Memory B cell (primary cell): Measurements from ENCODE around the gene SLC13A4.

Experiments
- ATAC-seq: fragments of 150-1000 bp; cut with Tn5 transposase; 2 replicates; pipeline ENCODE4 v1.10.0; 2021; ENCODE audit warnings: low read depth, mild to moderate bottlenecking, moderate library complexity
- DNase-seq, 2 donors: peaks; one replicate each; pipeline ENCODE4 v3.0.0; 2022; ENCODE audit warnings: low spot score in 2 of 2
- H3K27ac Mint-ChIP-seq: one replicate; pipeline ENCODE4 v1.8.0; 2022; ENCODE audit warnings: mild to moderate bottlenecking, moderate library complexity, mixed read lengths
- H3K27me3 Mint-ChIP-seq: one replicate; pipeline ENCODE4 v1.8.0; 2022; ENCODE audit warnings: mixed read lengths
- H3K36me3 Mint-ChIP-seq: one replicate; pipeline ENCODE4 v1.8.0; 2022; ENCODE audit warnings: mild to moderate bottlenecking, mixed read lengths
- H3K4me1 Mint-ChIP-seq: one replicate; pipeline ENCODE4 v1.8.0; 2022; ENCODE audit warnings: mixed read lengths
- H3K4me3 Mint-ChIP-seq: one replicate; pipeline ENCODE4 v1.8.0; 2022; ENCODE audit warnings: mild to moderate bottlenecking, moderate library complexity, mixed read lengths
- H3K9me3 Mint-ChIP-seq: one replicate; pipeline ENCODE4 v1.8.0; 2022; ENCODE audit warnings: mixed read lengths

Gene SLC13A4

DNA sequence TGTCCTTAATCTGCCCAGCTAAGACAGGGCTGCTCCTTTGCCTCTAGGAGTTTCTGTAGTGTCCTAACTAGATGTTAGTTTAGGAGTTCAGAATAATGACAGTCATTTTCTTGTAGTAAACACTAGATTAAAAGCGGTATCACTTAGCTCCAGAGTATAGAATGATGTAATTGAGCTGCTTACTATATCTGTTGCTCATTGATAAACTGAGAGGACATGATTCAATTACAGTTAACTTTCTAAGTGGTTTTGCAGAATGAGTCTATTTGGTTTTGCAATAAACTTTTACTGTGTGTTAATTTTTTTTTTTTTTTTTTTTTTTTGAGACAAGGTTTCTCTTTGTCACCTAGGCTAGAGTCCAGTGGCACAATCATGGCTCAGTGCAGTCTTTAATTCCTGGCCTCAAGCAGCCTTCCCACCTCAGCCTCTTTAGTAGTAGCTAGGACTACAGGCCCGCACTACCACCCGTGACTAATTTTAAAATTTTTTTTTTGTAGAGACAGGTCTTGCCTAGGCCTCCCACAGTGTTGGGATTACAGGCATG, 63.9 kb downstream of the SLC13A4 start:
- no peaks in the 10 kb centered on the region for H3K27me3 Mint-ChIP-seq
- DNase-seq (no peak), ATAC-seq (no peak)
- peaks cover 6% of the 10 kb centered on the region for H3K36me3 Mint-ChIP-seq
- peaks cover 36% of the 10 kb centered on the region for H3K4me1 Mint-ChIP-seq
- H3K4me3 Mint-ChIP-seq = peak overlapping the region; percentile 67
- peak overlapping the region; percentile 70 for H3K27ac Mint-ChIP-seq
- H3K9me3 Mint-ChIP-seq = no peaks in the 10 kb centered on the region

DNA sequence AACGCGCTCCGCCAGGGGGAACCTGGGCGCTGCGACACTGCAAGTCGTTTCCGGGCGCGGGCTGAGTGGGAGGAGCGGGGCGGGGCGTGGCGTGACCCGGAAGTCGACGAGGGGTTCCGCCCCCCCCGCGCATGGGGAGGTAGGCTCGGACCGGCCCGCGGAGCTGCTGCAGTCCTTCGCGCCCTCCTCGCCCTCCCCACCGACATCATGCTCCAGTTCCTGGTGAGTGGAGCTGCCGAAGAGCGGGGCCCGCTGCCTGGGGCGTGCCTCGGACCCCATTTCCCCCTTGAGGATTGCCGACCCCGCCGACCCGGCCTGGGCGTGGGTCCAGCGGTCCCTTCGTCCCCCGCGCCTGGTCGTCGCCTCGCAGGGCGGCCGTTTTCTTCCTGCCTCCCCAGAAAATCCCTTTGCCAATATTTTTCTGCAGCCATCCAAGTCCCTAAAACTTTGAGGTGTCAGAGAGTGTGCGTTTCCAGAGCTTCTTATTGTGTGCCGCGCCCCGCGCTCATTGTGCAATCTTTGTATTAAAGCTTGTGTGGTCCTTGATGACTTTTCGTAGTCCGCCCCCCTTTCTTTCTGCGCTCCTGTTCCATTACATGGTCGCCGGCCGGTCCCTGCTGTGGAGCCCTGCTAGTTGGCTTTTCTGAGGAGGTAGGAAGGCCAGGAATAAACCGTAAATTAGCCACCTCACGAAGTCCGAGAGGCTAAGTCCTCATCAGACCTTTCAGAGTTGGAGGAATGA, 65.4 kb downstream of the SLC13A4 start, which contains the start of gene STMP1:
STMP1 (plus strand) TSS at position 142 of the 742 bp plus-strand sequence.
- ATAC-seq = peak; percentile 96
- H3K36me3 Mint-ChIP-seq = peaks cover 2% of the 10 kb centered on the region
- H3K27ac Mint-ChIP-seq = peak within 1 kb of the TSS; percentile 95
- peaks cover 32% of the 10 kb centered on the region for H3K4me1 Mint-ChIP-seq
- peak within 1 kb of the TSS; percentile 100 for H3K4me3 Mint-ChIP-seq
- H3K9me3 Mint-ChIP-seq = no peaks in the 10 kb centered on the region
- peak; percentile 97 for DNase-seq
- no peaks in the 10 kb centered on the region for H3K27me3 Mint-ChIP-seq

DNA sequence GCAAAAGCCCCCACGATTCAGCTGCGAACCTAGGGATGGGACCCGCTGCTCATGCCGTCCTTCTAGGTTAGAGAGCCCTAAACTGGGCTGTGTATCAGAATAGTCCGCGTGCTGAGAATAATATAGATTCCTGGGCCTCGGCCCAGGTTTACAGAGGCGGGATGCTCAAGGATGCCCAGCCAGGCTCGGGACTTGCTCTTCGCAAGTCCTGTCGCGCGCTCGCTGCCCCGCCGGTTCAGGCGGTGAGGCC, 65.9 kb downstream of the SLC13A4 start:
- peak overlapping the region; percentile 95 for H3K27ac Mint-ChIP-seq
- no peak for ATAC-seq

DNA sequence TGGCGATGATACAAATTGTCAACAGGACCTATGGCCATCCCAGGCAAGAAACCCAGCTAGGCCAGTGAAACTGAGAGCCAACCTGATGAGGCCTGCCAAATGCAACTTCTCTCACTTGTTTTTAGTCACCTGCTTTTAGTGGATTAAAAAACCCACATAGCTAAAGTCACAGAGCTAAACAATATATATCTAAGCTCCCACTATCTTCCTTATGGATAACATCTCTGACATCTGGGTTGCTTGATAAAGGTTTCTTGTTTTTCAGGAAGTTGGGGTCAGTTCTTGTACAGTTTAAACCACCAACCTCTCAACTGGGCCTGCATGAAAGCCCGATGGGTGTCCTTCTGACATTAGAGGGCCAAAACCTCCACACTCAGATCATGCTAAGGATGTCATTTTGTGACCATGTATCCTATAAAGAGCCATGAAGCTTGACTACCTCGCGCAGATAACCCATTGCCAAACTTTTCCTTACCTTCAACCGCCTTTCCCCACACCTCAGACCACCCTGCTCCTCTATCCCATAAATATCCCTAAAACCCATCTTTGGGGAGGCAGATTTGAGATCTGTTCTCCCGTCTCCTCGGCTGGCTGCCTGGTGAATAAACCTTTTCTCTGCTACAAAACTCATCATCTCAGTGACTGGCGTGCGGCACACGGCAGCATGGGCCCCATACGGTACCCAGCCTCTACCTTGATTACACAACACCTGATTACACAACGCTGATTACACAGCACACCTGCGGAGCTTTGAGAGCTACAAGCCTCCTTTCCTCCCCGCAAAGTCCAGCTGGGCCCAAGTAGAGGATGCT, 66.5 kb downstream of the SLC13A4 start:
- no peak for ATAC-seq
- Mint-ChIP-seq H3K4me3 (peak overlapping the region; percentile 100), H3K27me3 (no peaks in the 10 kb centered on the region), H3K9me3 (no peaks in the 10 kb centered on the region), H3K4me1 (peaks cover 27% of the 10 kb centered on the region), H3K27ac (peak overlapping the region; percentile 95), H3K36me3 (no peaks in the 10 kb centered on the region)
- no peak for DNase-seq

More for the DNA sequence above, 65.9 kb downstream of the SLC13A4 start:
- H3K9me3 Mint-ChIP-seq = no peaks in the 10 kb centered on the region
- peaks cover 2% of the 10 kb centered on the region for H3K36me3 Mint-ChIP-seq
- no peak for DNase-seq
- H3K4me3 Mint-ChIP-seq = peak overlapping the region; percentile 100
- H3K27me3 Mint-ChIP-seq = no peaks in the 10 kb centered on the region
- H3K4me1 Mint-ChIP-seq = peaks cover 32% of the 10 kb centered on the region

DNA sequence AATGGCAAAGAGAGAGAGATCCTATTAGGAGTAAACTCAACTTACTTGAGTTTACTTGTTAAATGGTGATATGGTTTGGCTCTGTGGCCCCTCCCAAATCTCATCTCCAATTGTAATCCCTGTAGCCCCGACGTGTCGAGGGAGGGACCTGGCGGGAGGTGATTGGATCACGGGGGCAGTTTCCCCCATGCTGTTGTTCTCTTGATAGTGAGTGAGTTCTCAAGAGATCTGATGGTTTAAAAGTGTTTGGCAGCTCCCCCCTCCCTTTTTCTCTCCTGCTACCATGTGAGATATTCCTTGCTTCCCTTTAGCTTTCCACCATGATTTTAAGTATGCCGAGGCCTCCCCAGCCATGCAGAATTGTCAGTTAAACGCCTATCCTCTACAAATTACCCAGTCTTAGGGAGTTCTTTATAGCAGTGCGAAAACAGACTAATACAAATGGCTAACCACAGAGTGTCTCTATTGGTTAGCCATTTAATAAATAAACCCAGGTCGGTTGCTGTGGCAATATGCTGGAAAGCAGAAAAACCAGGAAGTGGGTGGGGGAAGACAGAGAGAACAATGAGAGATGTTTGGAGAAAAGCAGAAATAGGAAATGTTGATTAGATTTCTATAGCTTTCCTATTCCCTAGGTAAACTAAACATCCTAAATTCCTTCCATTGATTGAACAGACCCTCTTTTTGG, 68.7 kb downstream of the SLC13A4 start:
- H3K4me3 Mint-ChIP-seq = no peak overlapping the region
- H3K36me3 Mint-ChIP-seq = no peaks in the 10 kb centered on the region
- no peaks in the 10 kb centered on the region for H3K27me3 Mint-ChIP-seq
- DNase-seq (no peak), ATAC-seq (no peak)
- no peak overlapping the region for H3K27ac Mint-ChIP-seq
- no peaks in the 10 kb centered on the region for H3K9me3 Mint-ChIP-seq
- H3K4me1 Mint-ChIP-seq = peaks cover 15% of the 10 kb centered on the region

DNA sequence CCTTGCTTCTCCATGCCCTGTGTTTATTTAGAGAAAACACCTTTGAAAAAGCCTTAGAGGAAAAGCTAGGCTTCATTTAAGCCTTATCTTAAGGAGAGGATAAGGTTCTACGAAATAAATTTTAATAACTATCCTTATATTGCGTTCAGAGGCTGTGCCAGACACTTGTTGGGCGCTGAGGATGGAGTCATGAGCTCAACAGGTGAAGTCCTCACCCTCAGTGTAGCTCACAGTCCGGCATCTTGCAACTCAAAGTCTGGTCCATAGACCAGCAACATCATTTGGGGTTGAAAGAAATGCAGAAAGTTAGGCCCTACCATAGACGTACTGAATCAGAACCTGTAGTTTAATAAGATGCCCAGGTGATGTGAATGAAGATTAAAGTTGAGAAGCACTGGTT, 69.4 kb downstream of the SLC13A4 start:
- H3K9me3 Mint-ChIP-seq = no peaks in the 10 kb centered on the region
- H3K4me1 Mint-ChIP-seq = peaks cover 11% of the 10 kb centered on the region
- no peak overlapping the region for H3K27ac Mint-ChIP-seq
- ATAC-seq = no peak
- H3K4me3 Mint-ChIP-seq = no peak overlapping the region
- H3K36me3 Mint-ChIP-seq = no peaks in the 10 kb centered on the region
- DNase-seq = no peak
- H3K27me3 Mint-ChIP-seq = no peaks in the 10 kb centered on the region

DNA sequence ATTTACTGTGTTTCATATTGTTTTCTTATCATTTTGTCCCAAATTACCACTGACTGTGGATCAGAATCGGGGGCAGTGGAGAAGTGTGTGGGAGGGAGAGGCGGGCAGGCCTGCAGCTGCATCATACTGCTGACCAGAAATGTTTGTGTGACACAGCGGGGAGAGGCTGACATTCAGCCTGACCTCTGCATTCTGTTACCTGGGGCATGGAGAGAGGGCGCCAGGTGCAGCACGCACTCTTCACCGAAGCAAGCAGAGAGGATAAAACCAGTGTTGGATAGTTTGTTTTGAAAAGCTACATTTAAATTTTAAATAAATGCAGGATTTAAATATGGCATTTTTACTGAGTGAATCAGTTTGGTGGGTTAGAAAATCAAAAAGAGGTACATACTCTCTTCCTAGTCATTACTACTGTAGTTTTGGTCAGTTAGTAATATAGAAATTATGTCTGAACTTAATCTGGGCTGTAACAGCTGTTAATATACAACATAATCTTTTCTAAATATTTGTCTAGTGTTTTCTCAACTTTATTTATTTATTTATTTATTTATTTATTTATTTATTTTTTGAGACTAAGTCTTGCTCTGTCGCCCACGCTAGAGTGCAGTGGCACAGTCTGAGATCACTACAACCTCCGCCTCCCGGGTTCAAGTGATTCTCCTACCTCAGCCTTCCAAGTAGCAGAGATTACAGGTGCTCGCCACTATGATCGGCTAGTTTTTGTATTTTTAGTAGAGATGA, 74.5 kb downstream of the SLC13A4 start:
- Mint-ChIP-seq H3K36me3 (no peaks in the 10 kb centered on the region), H3K27ac (no peak overlapping the region), H3K9me3 (no peaks in the 10 kb centered on the region), H3K4me3 (no peak overlapping the region), H3K27me3 (no peaks in the 10 kb centered on the region), H3K4me1 (no peaks in the 10 kb centered on the region)
- ATAC-seq (no peak), DNase-seq (no peak)

DNA sequence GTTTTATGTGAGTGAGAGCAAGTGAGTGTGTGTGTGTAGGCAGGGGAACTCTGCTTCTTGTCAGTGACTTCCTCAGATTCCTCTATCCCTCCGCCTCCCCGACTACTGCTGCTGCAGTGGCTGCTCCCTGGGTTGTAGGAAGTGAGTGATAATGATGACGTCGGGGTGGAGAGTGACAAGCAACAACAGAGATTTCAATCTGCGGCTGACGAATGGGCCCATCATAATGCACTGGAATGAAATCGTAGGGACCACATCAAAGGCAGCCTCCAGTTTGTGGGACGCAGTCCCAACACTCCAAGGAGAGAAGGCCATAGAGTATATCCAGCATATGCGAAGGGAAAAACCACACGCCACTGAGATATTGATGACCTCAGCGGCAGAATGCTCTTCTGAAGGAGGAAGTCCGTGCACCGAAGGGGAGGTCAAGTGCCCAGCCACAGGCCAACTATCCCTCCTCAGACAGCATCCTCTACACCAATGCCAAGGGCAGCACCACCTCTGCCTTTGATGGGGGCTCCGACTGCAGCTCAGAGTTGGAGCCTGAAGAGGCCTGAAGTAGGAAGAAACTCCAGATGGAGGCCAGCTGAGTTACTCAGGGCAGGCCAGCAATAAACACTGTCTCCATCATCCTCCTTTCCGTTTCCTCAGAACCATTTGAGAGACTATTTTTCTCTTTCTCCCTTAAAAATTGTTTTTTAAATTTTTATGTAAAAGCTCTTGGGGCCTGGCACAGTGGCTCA, 77.0 kb downstream of the SLC13A4 start:
- Mint-ChIP-seq H3K4me1 (no peaks in the 10 kb centered on the region), H3K27ac (no peak overlapping the region), H3K4me3 (no peak overlapping the region), H3K36me3 (peaks cover 4% of the 10 kb centered on the region), H3K27me3 (no peaks in the 10 kb centered on the region), H3K9me3 (no peaks in the 10 kb centered on the region)
- DNase-seq = no peak
- no peak for ATAC-seq

DNA sequence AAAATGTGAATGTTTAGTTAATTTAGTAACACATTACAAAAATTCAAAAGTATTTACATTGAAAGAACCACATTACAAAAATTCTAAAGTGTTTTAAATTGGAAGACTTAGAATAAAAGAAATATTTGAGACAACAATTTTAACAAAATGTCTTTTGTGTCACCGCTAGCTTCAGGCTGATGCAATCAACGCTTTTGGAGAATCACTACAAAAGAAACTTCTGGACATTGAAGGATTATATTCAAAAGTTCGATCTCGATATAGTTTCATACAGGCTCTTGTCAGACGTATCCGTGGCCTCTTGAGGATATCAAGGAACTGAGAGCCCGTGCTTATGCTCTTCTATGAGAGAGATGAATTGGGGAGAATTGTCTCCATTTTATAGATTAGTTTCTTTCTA, 79.8 kb downstream of the SLC13A4 start:
- no peaks in the 10 kb centered on the region for H3K9me3 Mint-ChIP-seq

DNA sequence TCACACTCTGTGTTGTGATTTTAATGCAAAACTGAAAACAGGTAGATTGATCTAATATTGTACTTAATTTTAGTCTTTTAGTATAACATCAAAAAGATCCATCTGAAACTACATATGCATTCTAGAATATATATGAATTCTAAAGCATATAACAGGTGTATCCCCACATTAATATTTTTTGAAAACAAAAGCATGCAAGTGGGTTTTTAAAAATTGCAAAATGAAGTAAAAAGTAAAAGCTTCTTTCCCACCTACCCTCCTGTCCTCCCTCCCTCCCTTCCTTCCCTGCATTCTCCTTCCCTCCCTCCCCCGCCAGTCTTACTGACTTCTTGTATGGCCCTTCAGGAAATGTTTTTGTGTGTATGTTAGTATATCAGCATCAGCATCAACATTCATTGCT, 80.2 kb downstream of the SLC13A4 start:
- H3K9me3 Mint-ChIP-seq = no peaks in the 10 kb centered on the region
- H3K4me1 Mint-ChIP-seq = no peaks in the 10 kb centered on the region
- DNase-seq (no peak), ATAC-seq (no peak)
- peaks cover 11% of the 10 kb centered on the region for H3K36me3 Mint-ChIP-seq
- no peak overlapping the region for H3K27ac Mint-ChIP-seq
- no peaks in the 10 kb centered on the region for H3K27me3 Mint-ChIP-seq
- H3K4me3 Mint-ChIP-seq = no peak overlapping the region

More for the DNA sequence above, 79.8 kb downstream of the SLC13A4 start:
- DNase-seq (no peak), ATAC-seq (no peak)
- Mint-ChIP-seq H3K27me3 (no peaks in the 10 kb centered on the region), H3K4me3 (no peak overlapping the region), H3K4me1 (no peaks in the 10 kb centered on the region), H3K27ac (no peak overlapping the region), H3K36me3 (peaks cover 11% of the 10 kb centered on the region)

DNA sequence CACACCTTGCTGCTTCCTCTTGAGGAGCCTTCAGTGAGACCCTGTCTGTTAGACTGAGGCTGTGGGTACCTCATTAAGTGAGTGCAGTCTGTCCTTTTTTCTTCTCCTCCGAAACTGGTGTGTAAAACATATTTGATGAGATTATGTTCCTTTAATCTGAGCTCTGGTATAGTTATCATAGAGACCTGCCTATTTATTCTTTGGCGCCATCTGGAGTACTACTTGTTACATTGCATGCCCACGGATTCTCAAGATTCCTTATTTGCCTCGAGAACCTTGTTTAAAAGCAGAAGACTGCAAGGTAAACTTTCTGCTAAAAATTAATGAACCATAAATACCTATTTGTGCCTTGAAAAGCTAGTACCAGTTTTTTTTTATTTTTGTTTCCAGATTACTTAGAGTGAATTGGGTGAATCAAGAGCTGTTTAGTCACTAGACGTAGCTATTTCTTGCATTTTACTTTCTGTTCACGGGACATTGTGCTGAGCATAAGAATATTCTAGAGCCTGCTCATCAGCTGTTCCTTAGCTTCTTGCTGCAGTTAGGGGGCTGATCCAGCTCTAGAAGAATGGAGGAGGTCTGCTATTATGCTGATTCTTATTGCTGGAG, 82.6 kb downstream of the SLC13A4 start:
- ATAC-seq (peak; percentile 65), DNase-seq (peak in 1 of 2 donors; percentile 39)
- H3K27me3 Mint-ChIP-seq = no peaks in the 10 kb centered on the region
- H3K27ac Mint-ChIP-seq = no peak overlapping the region
- H3K36me3 Mint-ChIP-seq = peaks cover 18% of the 10 kb centered on the region
- no peaks in the 10 kb centered on the region for H3K4me1 Mint-ChIP-seq
- no peak overlapping the region for H3K4me3 Mint-ChIP-seq
- H3K9me3 Mint-ChIP-seq = no peaks in the 10 kb centered on the region

DNA sequence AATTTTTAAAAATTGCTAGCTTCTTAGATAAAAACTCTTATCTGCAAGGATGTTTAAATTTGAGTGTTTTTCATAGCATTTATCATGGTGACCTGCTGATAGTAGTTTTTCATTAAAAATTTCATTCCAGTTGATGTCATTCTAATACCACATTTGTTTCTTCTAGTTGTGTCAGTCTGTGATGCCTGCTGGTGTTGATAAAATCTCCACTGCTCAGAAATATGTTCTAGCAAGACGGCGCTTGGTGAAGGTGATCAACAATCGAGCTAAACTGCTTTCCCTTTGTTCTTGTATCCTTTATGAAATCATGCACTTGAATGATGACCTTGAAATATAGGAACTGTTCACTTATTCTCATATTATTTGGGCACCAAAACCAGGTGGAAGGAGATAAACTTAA, 83.3 kb downstream of the SLC13A4 start:
- Mint-ChIP-seq H3K27ac (no peak overlapping the region), H3K9me3 (no peaks in the 10 kb centered on the region), H3K27me3 (no peaks in the 10 kb centered on the region), H3K36me3 (peaks cover 23% of the 10 kb centered on the region), H3K4me1 (no peaks in the 10 kb centered on the region), H3K4me3 (no peak overlapping the region)
- no peak for ATAC-seq
- no peak for DNase-seq

DNA sequence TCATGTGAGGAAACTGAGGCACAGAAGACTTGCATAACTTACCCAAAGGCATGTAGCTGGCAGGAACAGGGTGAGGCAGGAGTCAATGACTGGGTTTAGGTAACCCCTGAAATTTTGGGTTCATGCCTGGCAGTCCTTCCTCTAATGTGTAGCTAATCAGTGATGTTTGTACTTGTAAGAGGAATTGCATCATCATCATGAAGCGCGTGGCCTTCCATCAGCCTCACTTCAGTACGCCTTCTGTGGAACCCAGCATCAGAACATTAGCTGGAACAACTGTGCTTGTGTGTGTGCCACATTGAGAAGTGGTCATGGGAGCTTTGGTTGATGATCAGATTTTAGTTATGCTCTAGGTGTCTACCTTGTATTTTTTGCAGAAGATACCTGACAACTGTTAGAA, 83.8 kb downstream of the SLC13A4 start:
- ATAC-seq = no peak
- no peaks in the 10 kb centered on the region for H3K9me3 Mint-ChIP-seq
- DNase-seq = no peak
- no peaks in the 10 kb centered on the region for H3K4me1 Mint-ChIP-seq
- H3K27ac Mint-ChIP-seq = no peak overlapping the region
- H3K36me3 Mint-ChIP-seq = peaks cover 27% of the 10 kb centered on the region
- H3K4me3 Mint-ChIP-seq = no peak overlapping the region
- H3K27me3 Mint-ChIP-seq = no peaks in the 10 kb centered on the region
